Measurements from ENCODE around the gene PLA2G6. TPM values are rescaled to one million over a fixed set of nuclear protein-coding genes. Genes with fewer than 3 reads are reported as not detected.

The PLA2G6 gene
- total and polyA plus RNA-seq, 9 of the 15 experiments (the other 6 are each of a cell fraction or from before 2014, with no cell fraction given) = 0.11 to 12.2 (median 9.7) TPM

- Histone ChIP-seq H3K9me3 (replicated peaks; ENCODE audit: control insufficient read depth, insufficient read depth, low read depth, low read length) (no peaks in the 10 kb centered on the region), H3K4me2 (ENCODE audit: insufficient read depth, low read length) (peak overlapping the region; percentile 85), H3K4me1 (replicated peaks in 1 of 2; ENCODE audit: control insufficient read depth in 2 of 2, insufficient read depth in 2 of 2, low read length in 2 of 2) (peaks cover 4 to 24% of the 10 kb centered on the region in 2 experiments; a peak in 3 of 5 replicates), H3K4me3 (peak overlapping the region; percentile 33), H3K79me2 (ENCODE audit: control insufficient read depth, insufficient read depth, low read length) (peaks cover 37% of the 10 kb centered on the region), H4K20me1 (replicated peaks; ENCODE audit: control insufficient read depth, insufficient read depth, low read length) (peaks cover 18% of the 10 kb centered on the region; the same call in 1 of the 2 replicates), H3K36me3 (ENCODE audit: control insufficient read depth, insufficient read depth, low read length) (no peaks in the 10 kb centered on the region), H3K27ac (ENCODE audit: extremely low read depth, low read depth, low read length) (peak overlapping the region; percentile 53), H3K27me3 (ENCODE audit: control insufficient read depth in 2 of 2, insufficient read depth in 2 of 2, low read length in 2 of 2) (no peaks in the 10 kb centered on the region), H3K9ac (ENCODE audit: insufficient read depth in 1 of 2, low read depth in 2 of 2, low read length in 2 of 2) (peak overlapping the region; percentile 60 to 86), H2AFZ (ENCODE audit: low read depth, low read length) (peak overlapping the region; percentile 96), H3K9me1 (ENCODE audit: control insufficient read depth, insufficient read depth, low read length) (no peaks in the 10 kb centered on the region)
- CTCF ChIA-PET (ENCODE audit: low intra/inter-chr PET ratio) = no interaction called here
- TF ChIP-seq ARNT (IDR thresholded peaks at IDR 0.05) (no peak), TAF1 (IDR thresholded peaks at IDR 0.05; ENCODE audit: control insufficient read depth, extremely low read depth, insufficient read depth, low read length, severe bottlenecking) (no peak), ETV1 (tag; conservative IDR thresholded peaks at IDR 0.05; ENCODE audit: low read depth) (no peak), MAZ (CRISPR knock-in tag; conservative IDR thresholded peaks at IDR 0.05 in 1 of 2, IDR thresholded peaks at IDR 0.05 in 1 of 2) (no peak), GABPB1 (CRISPR knock-in tag; IDR thresholded peaks at IDR 0.05) (no peak), ATF1 (CRISPR knock-in tag; IDR thresholded peaks at IDR 0.05) (no peak), ATF1 (tag; IDR thresholded peaks at IDR 0.05) (no peak), HNRNPH1 (optimal IDR thresholded peaks at IDR 0.05; ENCODE audit: low read depth, low read length) (no peak), IRF1 (CRISPR knock-in tag; IDR thresholded peaks at IDR 0.05; ENCODE audit: borderline replicate concordance) (no peak), CTBP1 (IDR thresholded peaks at IDR 0.05; ENCODE audit: borderline replicate concordance) (no peak), PKNOX1 (IDR thresholded peaks at IDR 0.05) (no peak), KDM1A (IDR thresholded peaks at IDR 0.05) (no peak), BRF1 (IDR thresholded peaks at IDR 0.05; ENCODE audit: borderline replicate concordance, extremely low read depth, insufficient read length) (no peak), NR0B1 (IDR thresholded peaks at IDR 0.05; ENCODE audit: partially characterized antibody) (no peak)
- TF ChIP-seq, protein P1, sequence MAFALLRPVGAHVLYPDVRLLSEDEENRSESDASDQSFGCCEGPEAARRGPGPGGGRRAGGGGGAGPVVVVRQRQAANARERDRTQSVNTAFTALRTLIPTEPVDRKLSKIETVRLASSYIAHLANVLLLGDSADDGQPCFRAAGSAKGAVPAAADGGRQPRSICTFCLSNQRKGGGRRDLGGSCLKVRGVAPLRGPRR (CRISPR knock-in tag; IDR thresholded peaks at IDR 0.05) = no peak
- ATAC-seq = no peak
- POLR2A ChIA-PET = interaction anchor here (0.5 to 4.9 kb wide), 18 partner anchors 9 to 313 kb away, joined by 3 to 44 read pairs (median 4); partner anchors contain the start of gene PLA2G6
- in situ Hi-C loops (cut with MboI) (no loop called here), intact Hi-C loops (cut with micrococcal nuclease) (loop anchor here (10.0 kb wide), 1 partner anchor 87 kb away; the partner anchor contains the start of gene BAIAP2L2)
- DNase-seq (ENCODE audit: extremely low read depth in 1 of 4, low spot score in 3 of 4) = no peak
- 8% methylated on average over 7 of the region's 8 CpGs for whole genome bisulfite sequencing (ENCODE audit: insufficient coverage, low coverage, missing lambda C conversion rate)
- no TSS peak for BruUV-seq (replicated peaks)
- peak; percentile 29 for FAIRE-seq
Measured at GRCh38 chr22:38201371-38201710, 19.7 kb upstream of the PLA2G6 start.

Data from K562 (cell line).